Keratinocyte (primary cell): ENCODE data around the gene CXCL14. TPM values are rescaled to one million over a fixed set of nuclear protein-coding genes. Genes with fewer than 3 reads are reported as not detected.
"Not testable (repeated sequence)": the region's sequence is repeated elsewhere in the genome, so short reads cannot be mapped to it uniquely, and the experiment has no call there.

Experiments
- DNase-seq: peaks from one replicate; pipeline ENCODE4 v3.0.0-alpha.2; 2011; ENCODE audit warnings: low read depth, missing footprints, low spot score
- FAIRE-seq: peaks from 2 replicates; lab custom pipeline; 2011; peaks lifted over from hg19 to GRCh38; lab: Jason Lieb, UNC
- H2AFZ ChIP-seq: 2 replicates; pipeline ENCODE4 v1.6.0; 2012; ENCODE audit warnings: low read length, control low read depth, inconsistent platforms; ENCODE audit not compliant: control insufficient read depth
- H3K27ac ChIP-seq: 2 replicates; pipeline ENCODE4 v1.5.1; 2011; ENCODE audit warnings: low read length; ENCODE audit not compliant: control insufficient read depth, insufficient read depth
- H3K27me3 ChIP-seq: 3 replicates; pipeline ENCODE4 v1.6.0; 2011; ENCODE audit warnings: low read length; ENCODE audit not compliant: control insufficient read depth, insufficient read depth; ENCODE audit errors: extremely low read depth
- H3K36me3 ChIP-seq, 2 experiments: 2 replicates in 1 of 2; 3 replicates in 1 of 2; pipeline ENCODE4 v1.5.1; 2011; ENCODE audit warnings: low read length in 2 of 2, mild to moderate bottlenecking in 1 of 2; ENCODE audit not compliant: control insufficient read depth in 2 of 2, insufficient read depth in 2 of 2; ENCODE audit errors: extremely low read depth in 1 of 2
- H3K4me1 ChIP-seq: 3 replicates; pipeline ENCODE4 v1.5.1; 2011; ENCODE audit warnings: low read length; ENCODE audit not compliant: control insufficient read depth, insufficient read depth; ENCODE audit errors: extremely low read depth
- H3K4me2 ChIP-seq: 3 replicates; pipeline ENCODE4 v1.6.0; 2011; ENCODE audit warnings: low read depth, low read length; ENCODE audit not compliant: control insufficient read depth, insufficient read depth; ENCODE audit errors: extremely low read depth
- H3K4me3 ChIP-seq, 3 experiments: fragments of 200-600 bp in 1 of 3; sonication (generic) in 1 of 3; 2 replicates in 2 of 3; 3 replicates in 1 of 3; pipeline ENCODE4 v1.5.1; 2011 to 2016; ENCODE audit warnings: low read length in 3 of 3, mild to moderate bottlenecking in 3 of 3, control low read depth in 2 of 3, inconsistent platforms in 1 of 3, low read depth in 1 of 3, mixed read lengths in 1 of 3, mixed run types in 1 of 3, moderate library complexity in 1 of 3; ENCODE audit not compliant: control insufficient read depth in 2 of 3, insufficient read depth in 2 of 3; ENCODE audit errors: extremely low read depth in 1 of 3
- H3K79me2 ChIP-seq: 2 replicates; pipeline ENCODE4 v1.6.0; 2012; ENCODE audit warnings: low read length; ENCODE audit not compliant: control insufficient read depth, insufficient read depth
- H3K9ac ChIP-seq: 3 replicates; pipeline ENCODE4 v1.6.0; 2011; ENCODE audit warnings: low read length; ENCODE audit not compliant: control insufficient read depth, insufficient read depth; ENCODE audit errors: extremely low read depth
- H3K9me1 ChIP-seq: 3 replicates; pipeline ENCODE4 v1.6.0; 2011; ENCODE audit warnings: low read length; ENCODE audit not compliant: control insufficient read depth, insufficient read depth; ENCODE audit errors: extremely low read depth
- H3K9me3 ChIP-seq: 2 replicates; pipeline ENCODE4 v1.5.1; 2012; ENCODE audit warnings: low read depth, low read length; ENCODE audit not compliant: control insufficient read depth
- H4K20me1 ChIP-seq: 3 replicates; pipeline ENCODE4 v1.6.0; 2011; ENCODE audit warnings: low read length; ENCODE audit not compliant: control insufficient read depth, insufficient read depth; ENCODE audit errors: extremely low read depth
- EZH2 ChIP-seq: IDR thresholded peaks from one replicate; pipeline ENCODE4 v1.6.1; 2012; ENCODE audit warnings: inconsistent platforms, mild to moderate bottlenecking, low read length, moderate library complexity
- dilution Hi-C: fragments of 300-500 bp; cut with MboI; formaldehyde crosslinking; loops from one replicate; pipeline ENCODE4 v1.7.0; 2020; ENCODE audit warnings: low sequenced_read_pairs; ENCODE audit not compliant: extremely low pct_ligation_motif_present
- polyA plus RNA-seq, 5 experiments: library from polyadenylated mRNA; depleted of rRNA in 3 of 5; stranded (reverse) in 3 of 5; stranded (forward) in 1 of 5; unstranded in 1 of 5; fragments of >200 nt; gene quantifications; 1 replicate in 1 of 5; 2 replicates in 3 of 5; 3 replicates in 1 of 5; pipeline versions ENCODE4 v1.2.1 to v1.2.3, GENCODE V29; 2011 to 2012; ENCODE audit warnings: missing spikeins in 2 of 5, low read depth in 1 of 5, low replicate concordance in 1 of 5
- TF ChIP-seq, protein P1 (sequence below), 3 experiments: IDR thresholded peaks in 1 of 3; conservative IDR thresholded peaks in 1 of 3; optimal IDR thresholded peaks in 1 of 3; 2 replicates in 2 of 3; 3 replicates in 1 of 3; pipeline versions ENCODE3 to v1.5.1; 2011; ENCODE audit warnings: low read length in 3 of 3, mild to moderate bottlenecking in 3 of 3, moderate library complexity in 2 of 3, control low read depth in 1 of 3, inconsistent platforms in 1 of 3; ENCODE audit not compliant: insufficient read depth in 2 of 3; ENCODE audit errors: extremely low read depth in 1 of 3

CXCL14 gene
- polyA plus RNA-seq, 1 donor (not counting 4 experiments of a cell fraction or from before 2014, with no cell fraction given): 124 TPM

DNA sequence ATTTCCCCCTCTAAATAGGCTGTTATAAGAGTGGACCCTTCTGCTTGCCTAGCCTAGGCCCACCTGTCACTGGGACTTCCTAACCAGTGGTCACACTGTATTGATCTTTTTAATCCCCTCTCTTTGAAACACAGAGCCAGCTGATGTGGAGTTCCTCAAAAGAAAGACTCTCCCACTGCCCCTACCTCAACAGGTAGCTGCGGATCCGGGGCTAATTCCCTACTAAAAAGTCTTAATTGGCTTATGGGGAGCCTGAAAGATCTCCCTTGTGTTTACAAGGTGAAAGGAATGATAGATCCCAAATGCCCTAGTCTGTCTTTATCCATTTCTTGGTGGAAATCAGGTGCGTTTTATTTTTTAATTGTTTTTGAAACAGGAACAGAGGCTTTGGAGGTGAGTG lies 45.0 kb downstream of the CXCL14 start:
- DNase-seq: no peak
- no peak for FAIRE-seq
- H3K4me1 ChIP-seq: peaks cover 5% of the 10 kb centered on the region
- H2AFZ ChIP-seq: no peak overlapping the region
- dilution Hi-C loops: no loop called here
- H3K9me3 ChIP-seq: no peaks in the 10 kb centered on the region
- no peak overlapping the region for H3K27ac ChIP-seq
- no peak overlapping the region for H3K4me3 ChIP-seq
- H3K27me3 ChIP-seq: peaks cover 58% of the 10 kb centered on the region
- H3K36me3 ChIP-seq: no peaks in the 10 kb centered on the region
- H3K9me1 ChIP-seq: no peaks in the 10 kb centered on the region
- TF ChIP-seq, protein P1, sequence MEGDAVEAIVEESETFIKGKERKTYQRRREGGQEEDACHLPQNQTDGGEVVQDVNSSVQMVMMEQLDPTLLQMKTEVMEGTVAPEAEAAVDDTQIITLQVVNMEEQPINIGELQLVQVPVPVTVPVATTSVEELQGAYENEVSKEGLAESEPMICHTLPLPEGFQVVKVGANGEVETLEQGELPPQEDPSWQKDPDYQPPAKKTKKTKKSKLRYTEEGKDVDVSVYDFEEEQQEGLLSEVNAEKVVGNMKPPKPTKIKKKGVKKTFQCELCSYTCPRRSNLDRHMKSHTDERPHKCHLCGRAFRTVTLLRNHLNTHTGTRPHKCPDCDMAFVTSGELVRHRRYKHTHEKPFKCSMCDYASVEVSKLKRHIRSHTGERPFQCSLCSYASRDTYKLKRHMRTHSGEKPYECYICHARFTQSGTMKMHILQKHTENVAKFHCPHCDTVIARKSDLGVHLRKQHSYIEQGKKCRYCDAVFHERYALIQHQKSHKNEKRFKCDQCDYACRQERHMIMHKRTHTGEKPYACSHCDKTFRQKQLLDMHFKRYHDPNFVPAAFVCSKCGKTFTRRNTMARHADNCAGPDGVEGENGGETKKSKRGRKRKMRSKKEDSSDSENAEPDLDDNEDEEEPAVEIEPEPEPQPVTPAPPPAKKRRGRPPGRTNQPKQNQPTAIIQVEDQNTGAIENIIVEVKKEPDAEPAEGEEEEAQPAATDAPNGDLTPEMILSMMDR (optimal IDR thresholded peaks at IDR 0.05 in 1 of 3, IDR thresholded peaks at IDR 0.05 in 1 of 3, conservative IDR thresholded peaks at IDR 0.05 in 1 of 3; ENCODE audit: extremely low read depth in 1 of 3, insufficient read depth in 2 of 3, low read length in 3 of 3): no peak
- TF ChIP-seq EZH2: no peak
- no peaks in the 10 kb centered on the region for H3K79me2 ChIP-seq
- H3K4me2 ChIP-seq: no peak overlapping the region
- H3K9ac ChIP-seq: no peak overlapping the region
- H4K20me1 ChIP-seq: no peaks in the 10 kb centered on the region

- no peak overlapping the region for H3K27ac ChIP-seq
- H3K36me3 ChIP-seq: no peaks in the 10 kb centered on the region
- H4K20me1 ChIP-seq: no peaks in the 10 kb centered on the region
- H3K27me3 ChIP-seq: peaks cover 53% of the 10 kb centered on the region
- DNase-seq (no peak), FAIRE-seq (no peak)
- no peak overlapping the region for H3K9ac ChIP-seq
- H2AFZ ChIP-seq: no peak overlapping the region
- no peak overlapping the region for H3K4me3 ChIP-seq
- no peaks in the 10 kb centered on the region for H3K9me1 ChIP-seq
- H3K4me2 ChIP-seq: no peak overlapping the region
- H3K9me3 ChIP-seq: no peaks in the 10 kb centered on the region
- dilution Hi-C loops: no loop called here
- H3K79me2 ChIP-seq: no peaks in the 10 kb centered on the region
- H3K4me1 ChIP-seq: peaks cover 5% of the 10 kb centered on the region
- TF ChIP-seq EZH2: no peak
- TF ChIP-seq, protein P1 (optimal IDR thresholded peaks at IDR 0.05 in 1 of 3, IDR thresholded peaks at IDR 0.05 in 1 of 3, conservative IDR thresholded peaks at IDR 0.05 in 1 of 3; ENCODE audit: extremely low read depth in 1 of 3, insufficient read depth in 2 of 3, low read length in 3 of 3): no peak
These were observed 45.5 kb downstream of the CXCL14 start for GRCh38 chr5:135533334-135533733.

- peaks cover 17% of the 10 kb centered on the region for H3K27me3 ChIP-seq
- H3K9ac ChIP-seq, H3K4me3 ChIP-seq, H3K27ac ChIP-seq, DNase-seq, H2AFZ ChIP-seq, H3K79me2 ChIP-seq, FAIRE-seq, H3K4me1 ChIP-seq, H4K20me1 ChIP-seq, H3K9me1 ChIP-seq, H3K36me3 ChIP-seq, H3K4me2 ChIP-seq, dilution Hi-C loops, H3K9me3 ChIP-seq: not testable (repeated sequence)
These were observed 49.2 kb downstream of the CXCL14 start for GRCh38 chr5:135529576-135529975.
